NOMO-1 (cell line): Measurements from ENCODE around the gene METTL25.
"Not testable (repeated sequence)": the region's sequence is repeated elsewhere in the genome, so short reads cannot be mapped to it uniquely, and the experiment has no call there.

Source experiments
- DNase-seq, 2 experiments: peaks; one replicate each; lab custom pipeline; 2025; ENCODE audit not compliant: unreplicated experiment in 2 of 2; lab: John Stamatoyannopoulos, UW

The METTL25 gene

GRCh38 chr12:82358200-82359114 is at the start of gene METTL25, which contains the start of gene CCDC59:
TSS of gene METTL25 (plus strand) at chr12:82358529. CDS start at chr12:82358566, 37 bp downstream.
TSS of gene CCDC59 (minus strand) at chr12:82358387. CDS start at chr12:82358376, 11 bp downstream.
- DNase-seq = peak; percentile 92 to 95

- DNase-seq = no peak
Measured at GRCh38 chr12:82314406-82314892, 43.9 kb upstream of the METTL25 start.

GRCh38 chr12:82319276-82319675 is 39.1 kb upstream of the METTL25 start:
- DNase-seq = no peak

- DNase-seq = no peak
Measured at GRCh38 chr12:82325540-82326336, 32.6 kb upstream of the METTL25 start.

- peak in 1 of 2 experiments; percentile 26 for DNase-seq
Measured at GRCh38 chr12:82326905-82327503, 31.3 kb upstream of the METTL25 start.

- DNase-seq = no peak
Measured at GRCh38 chr12:82327861-82328260, 30.5 kb upstream of the METTL25 start.

- no peak for DNase-seq
Measured at GRCh38 chr12:82329508-82329907, 28.8 kb upstream of the METTL25 start.

- no peak for DNase-seq
Measured at GRCh38 chr12:82350161-82350560, 8.2 kb upstream of the METTL25 start.

GRCh38 chr12:82351390-82351789 is 6.9 kb upstream of the METTL25 start:
- no peak for DNase-seq

- no peak for DNase-seq
Measured at GRCh38 chr12:82357340-82357739, 989 bp upstream of the METTL25 start.

GRCh38 chr12:82357845-82358199 is 507 bp upstream of the METTL25 start:
- DNase-seq = no peak

GRCh38 chr12:82359115-82359478 is 768 bp downstream of the METTL25 start:
- peak in 1 of 2 experiments; percentile 59 for DNase-seq

GRCh38 chr12:82360834-82361233 is 2.5 kb downstream of the METTL25 start:
- DNase-seq = not testable (repeated sequence)

GRCh38 chr12:82361461-82361915 is 3.2 kb downstream of the METTL25 start:
- no peak for DNase-seq

GRCh38 chr12:82363990-82364389 is 5.7 kb downstream of the METTL25 start:
- DNase-seq = no peak

- DNase-seq = no peak
Measured at GRCh38 chr12:82366197-82366596, 7.9 kb downstream of the METTL25 start.

GRCh38 chr12:82375201-82375600 is 16.9 kb downstream of the METTL25 start:
- DNase-seq = no peak

GRCh38 chr12:82378997-82379396 is 20.7 kb downstream of the METTL25 start:
- no peak for DNase-seq

- peak in 1 of 2 experiments; percentile 19 for DNase-seq
Measured at GRCh38 chr12:82383930-82384552, 25.7 kb downstream of the METTL25 start.

- DNase-seq = no peak
Measured at GRCh38 chr12:82398879-82399278, 40.5 kb downstream of the METTL25 start.
